OCI-LY3 (cell line): Measurements from ENCODE around the gene ME3.

Experiments
- CTCF ChIP-seq: fragments of 200-600, 300-600 bp; sonication (generic); IDR thresholded peaks from 2 replicates; pipeline ENCODE4 v1.5.1; 2014; ENCODE audit warnings: antibody characterized with exemption, low read length, low read depth
- EZH2phosphoT487 ChIP-seq: fragments of 200-600 bp; shearing (Covaris generic); IDR thresholded peaks from 2 replicates; pipeline ENCODE4 v1.6.1; 2018; ENCODE audit warnings: antibody characterized with exemption, mixed run types, low read depth

GRCh38 chr11:86524620-86525352 lies 147.6 kb downstream of the ME3 start:
- TF ChIP-seq CTCF: no peak
- no peak for TF ChIP-seq EZH2phosphoT487
